GM12875 (cell line): ENCODE results near the gene TUBB2B.

Experiments
- H3K4me3 ChIP-seq: one replicate; pipeline ENCODE4 v1.5.1; 2011; ENCODE audit warnings: low read depth, low read length, control low read depth
- TF ChIP-seq, protein P1 (sequence below): IDR thresholded peaks from 2 replicates; pipeline ENCODE4 v1.5.1; 2011; ENCODE audit warnings: low read depth, mild to moderate bottlenecking, control low read depth, inconsistent platforms, low read length, moderate library complexity, borderline replicate concordance; ENCODE audit not compliant: insufficient read depth

TUBB2B gene

DNA sequence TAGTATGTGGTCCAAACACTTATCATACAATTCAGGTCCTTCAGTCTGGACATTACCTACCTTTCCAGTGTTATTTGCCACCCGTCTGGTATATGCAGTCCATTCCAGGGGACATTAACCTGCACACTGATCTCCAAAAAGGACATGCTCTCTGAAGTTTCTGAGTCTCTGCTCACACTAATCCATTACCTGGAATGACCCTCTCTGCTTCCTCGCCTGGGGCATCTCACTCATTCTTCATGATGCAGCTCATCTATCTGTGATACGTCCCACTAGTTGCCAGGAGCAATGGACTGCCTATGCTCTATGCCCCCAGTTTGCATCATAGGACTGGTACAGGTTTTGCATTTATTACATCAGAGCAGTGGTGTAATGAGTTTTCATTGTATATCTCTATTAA, 5.9 kb upstream of the TUBB2B start:
- H3K4me3 ChIP-seq = no peak overlapping the region
- TF ChIP-seq, protein P1, sequence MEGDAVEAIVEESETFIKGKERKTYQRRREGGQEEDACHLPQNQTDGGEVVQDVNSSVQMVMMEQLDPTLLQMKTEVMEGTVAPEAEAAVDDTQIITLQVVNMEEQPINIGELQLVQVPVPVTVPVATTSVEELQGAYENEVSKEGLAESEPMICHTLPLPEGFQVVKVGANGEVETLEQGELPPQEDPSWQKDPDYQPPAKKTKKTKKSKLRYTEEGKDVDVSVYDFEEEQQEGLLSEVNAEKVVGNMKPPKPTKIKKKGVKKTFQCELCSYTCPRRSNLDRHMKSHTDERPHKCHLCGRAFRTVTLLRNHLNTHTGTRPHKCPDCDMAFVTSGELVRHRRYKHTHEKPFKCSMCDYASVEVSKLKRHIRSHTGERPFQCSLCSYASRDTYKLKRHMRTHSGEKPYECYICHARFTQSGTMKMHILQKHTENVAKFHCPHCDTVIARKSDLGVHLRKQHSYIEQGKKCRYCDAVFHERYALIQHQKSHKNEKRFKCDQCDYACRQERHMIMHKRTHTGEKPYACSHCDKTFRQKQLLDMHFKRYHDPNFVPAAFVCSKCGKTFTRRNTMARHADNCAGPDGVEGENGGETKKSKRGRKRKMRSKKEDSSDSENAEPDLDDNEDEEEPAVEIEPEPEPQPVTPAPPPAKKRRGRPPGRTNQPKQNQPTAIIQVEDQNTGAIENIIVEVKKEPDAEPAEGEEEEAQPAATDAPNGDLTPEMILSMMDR = no peak

DNA sequence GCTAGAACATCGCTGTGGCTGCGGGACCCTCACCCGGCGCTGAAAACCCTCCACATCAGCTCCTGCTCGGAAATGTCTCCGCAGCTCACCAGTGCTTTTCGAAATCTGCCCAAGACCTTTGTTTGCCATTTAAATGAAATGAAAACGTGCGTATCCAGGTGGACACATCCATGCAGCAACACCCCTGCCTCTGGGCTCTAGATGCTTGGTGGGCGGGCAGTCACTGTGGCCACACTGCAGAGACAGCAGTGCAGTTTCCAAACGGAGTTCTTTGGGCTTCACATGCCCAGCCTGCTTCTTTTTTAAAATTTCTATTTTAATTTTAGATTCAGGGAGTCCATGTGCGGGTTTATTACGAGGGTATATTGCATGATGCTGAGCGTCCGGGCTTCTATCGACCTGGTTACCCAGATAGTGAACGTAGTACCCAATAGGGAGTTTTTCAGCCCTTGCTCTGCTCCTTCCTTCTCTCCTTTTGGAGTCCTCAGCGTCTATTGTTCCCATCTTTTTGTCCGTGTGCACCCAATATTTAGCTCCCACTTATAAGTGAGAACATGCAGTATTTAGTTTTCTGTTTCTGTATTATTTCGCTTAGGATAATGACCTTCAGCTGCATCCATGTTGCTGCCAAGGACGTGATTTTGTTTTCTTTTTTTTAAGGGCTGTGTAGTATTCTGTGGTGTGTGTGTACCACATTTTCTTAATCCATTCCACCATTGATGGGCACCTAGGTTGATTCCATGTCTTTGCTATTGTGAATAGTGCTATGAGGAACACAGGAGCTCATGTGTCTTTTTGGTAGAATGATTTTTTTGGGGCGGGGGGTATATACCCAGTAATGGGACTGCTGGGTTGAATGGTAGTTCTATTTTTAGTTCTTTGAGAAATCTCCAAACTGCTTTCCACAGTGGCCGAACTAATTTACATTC, 4.8 kb upstream of the TUBB2B start:
- no peak overlapping the region for H3K4me3 ChIP-seq

DNA sequence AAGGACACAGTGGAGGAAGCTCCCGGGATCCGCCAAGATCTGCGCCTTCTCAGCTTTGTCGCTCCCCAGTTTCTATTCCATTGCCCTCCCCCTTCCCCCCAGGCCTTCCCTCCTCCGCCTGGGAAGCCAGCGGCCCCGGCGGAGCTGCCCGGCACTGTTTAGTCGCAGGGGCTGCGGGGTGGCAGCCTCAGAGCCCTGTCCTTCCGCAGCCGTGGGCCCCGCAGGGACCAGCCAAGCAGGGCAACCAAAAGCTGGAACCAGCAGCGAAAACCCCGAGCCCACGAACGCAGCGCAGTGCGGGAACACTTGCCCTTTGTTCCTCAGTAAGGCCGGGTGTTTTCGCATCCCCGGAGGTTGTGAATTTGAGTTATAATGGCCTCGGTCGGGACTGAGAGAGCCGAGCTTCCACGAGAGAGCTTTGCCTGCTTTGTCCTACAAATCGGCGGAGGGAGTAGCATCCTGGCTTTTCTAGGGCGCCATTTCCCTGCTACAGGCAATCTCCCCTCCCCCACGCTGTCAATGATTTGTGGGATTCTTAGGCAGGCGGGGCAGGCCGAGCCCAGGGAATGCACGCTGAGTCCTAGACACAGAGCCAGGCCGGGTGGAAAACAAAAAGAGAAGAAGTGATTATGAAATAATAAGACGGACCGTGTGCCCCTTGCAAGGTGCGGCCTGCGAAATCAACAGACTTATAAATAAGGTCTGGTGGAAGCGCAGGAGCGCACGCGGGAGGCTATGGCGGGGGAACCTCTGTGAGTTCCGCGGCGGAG, 4.0 kb upstream of the TUBB2B start:
- TF ChIP-seq, protein P1 = no peak

More for the DNA sequence above, 4.8 kb upstream of the TUBB2B start:
- TF ChIP-seq, protein P1 = no peak

DNA sequence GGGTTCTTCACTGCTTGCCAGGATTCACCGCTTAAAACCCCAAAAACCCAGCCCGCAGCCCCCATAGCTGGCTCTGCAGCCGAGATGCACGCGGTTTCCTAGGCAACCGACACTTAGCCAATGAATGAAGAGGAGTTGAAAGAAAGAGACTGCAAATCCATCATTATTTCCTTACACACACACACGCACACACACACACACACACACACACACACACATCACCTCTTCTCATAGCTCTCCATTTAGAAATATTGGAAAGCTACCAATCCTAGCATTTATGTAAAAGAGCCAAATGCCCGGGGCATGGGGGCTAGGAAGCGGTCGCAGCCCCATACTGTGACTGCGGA, 3.4 kb upstream of the TUBB2B start:
- TF ChIP-seq, protein P1 = no peak
- no peak overlapping the region for H3K4me3 ChIP-seq

More for the DNA sequence above, 4.0 kb upstream of the TUBB2B start:
- no peak overlapping the region for H3K4me3 ChIP-seq

DNA sequence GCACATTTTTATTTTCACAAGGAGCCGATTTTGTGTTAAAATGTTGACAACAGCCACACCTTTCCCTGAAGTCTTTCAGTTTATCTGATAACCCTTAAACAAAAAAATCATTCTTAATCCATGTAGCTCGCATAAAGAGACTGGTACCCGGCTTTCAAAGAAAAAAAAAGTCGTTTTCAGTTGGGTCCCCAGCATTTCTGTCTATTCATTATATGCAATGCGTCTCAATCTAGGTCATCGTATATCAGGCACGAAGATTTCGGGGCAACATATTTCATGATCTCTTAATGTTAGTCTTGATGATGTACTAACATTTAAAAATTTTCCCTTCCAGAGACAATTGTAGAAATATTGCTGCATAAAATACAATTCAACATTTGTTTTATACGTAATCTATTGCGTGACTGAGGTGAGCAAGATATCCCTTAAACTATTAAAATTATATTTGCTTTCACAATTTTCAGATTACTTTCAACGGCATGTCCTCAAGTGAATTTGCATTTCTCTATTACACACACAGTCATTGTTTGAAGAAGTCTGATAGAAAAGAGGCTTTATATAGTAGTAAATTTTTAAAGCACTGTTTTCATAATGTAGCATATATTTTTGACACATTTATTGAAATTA, 2.9 kb upstream of the TUBB2B start:
- no peak overlapping the region for H3K4me3 ChIP-seq
- TF ChIP-seq, protein P1 = no peak

DNA sequence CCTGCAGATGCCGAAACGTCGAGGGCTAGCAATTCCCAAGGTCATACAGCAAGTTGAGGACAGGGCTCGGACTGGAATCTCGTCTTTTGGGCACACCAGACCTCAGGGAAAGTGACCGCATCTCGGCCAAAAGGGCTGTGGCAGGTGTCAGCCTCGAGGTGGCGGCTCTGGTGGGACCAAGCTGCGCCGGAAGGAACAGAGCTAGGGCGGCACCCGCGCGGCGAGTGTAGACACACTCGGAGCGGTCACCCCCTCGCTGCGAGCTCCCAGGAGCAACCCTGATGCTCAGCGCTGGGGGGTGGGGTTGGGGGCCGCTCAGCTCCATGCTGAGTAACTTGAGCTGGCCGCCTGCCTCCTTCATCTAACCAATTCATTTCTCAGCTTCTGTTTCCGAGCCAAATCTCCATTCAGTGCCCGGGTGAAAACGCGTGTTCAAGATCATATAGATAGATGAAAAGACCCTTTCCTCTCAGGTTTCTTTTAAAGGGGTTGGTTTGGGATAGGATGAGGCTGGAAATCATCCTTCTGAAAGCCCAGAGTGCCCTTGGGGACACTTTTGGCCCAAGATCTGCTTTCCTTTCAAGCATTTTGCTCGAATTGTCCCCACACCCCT, 2.2 kb upstream of the TUBB2B start:
- TF ChIP-seq, protein P1 = no peak
- no peak overlapping the region for H3K4me3 ChIP-seq
